Measurements from ENCODE around the gene PTPRB.

GRCh38 chr12:70635755-70636154 is 1.5 kb downstream of the PTPRB start:
- no peak for TF ChIP-seq POLR2A (IDR thresholded peaks at IDR 0.05)
- TF ChIP-seq, protein P1, sequence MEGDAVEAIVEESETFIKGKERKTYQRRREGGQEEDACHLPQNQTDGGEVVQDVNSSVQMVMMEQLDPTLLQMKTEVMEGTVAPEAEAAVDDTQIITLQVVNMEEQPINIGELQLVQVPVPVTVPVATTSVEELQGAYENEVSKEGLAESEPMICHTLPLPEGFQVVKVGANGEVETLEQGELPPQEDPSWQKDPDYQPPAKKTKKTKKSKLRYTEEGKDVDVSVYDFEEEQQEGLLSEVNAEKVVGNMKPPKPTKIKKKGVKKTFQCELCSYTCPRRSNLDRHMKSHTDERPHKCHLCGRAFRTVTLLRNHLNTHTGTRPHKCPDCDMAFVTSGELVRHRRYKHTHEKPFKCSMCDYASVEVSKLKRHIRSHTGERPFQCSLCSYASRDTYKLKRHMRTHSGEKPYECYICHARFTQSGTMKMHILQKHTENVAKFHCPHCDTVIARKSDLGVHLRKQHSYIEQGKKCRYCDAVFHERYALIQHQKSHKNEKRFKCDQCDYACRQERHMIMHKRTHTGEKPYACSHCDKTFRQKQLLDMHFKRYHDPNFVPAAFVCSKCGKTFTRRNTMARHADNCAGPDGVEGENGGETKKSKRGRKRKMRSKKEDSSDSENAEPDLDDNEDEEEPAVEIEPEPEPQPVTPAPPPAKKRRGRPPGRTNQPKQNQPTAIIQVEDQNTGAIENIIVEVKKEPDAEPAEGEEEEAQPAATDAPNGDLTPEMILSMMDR (IDR thresholded peaks at IDR 0.05): no peak

Measured in testis (tissue), 2 donors.